Measurements from ENCODE around the gene MFSD6L.

Gene MFSD6L

GRCh38 chr17:8791910-8792270 lies 7.3 kb downstream of the MFSD6L start:
- no peak for DNase-seq (ENCODE audit: low read depth)

GRCh38 chr17:8791248-8791909 lies 7.8 kb downstream of the MFSD6L start:
- DNase-seq (ENCODE audit: low read depth), result no peak

GRCh38 chr17:8789743-8790142 lies 9.4 kb downstream of the MFSD6L start:
- no peak for DNase-seq (ENCODE audit: low read depth)

- DNase-seq (ENCODE audit: low read depth), result no peak
Measured at GRCh38 chr17:8788998-8789397, 10.2 kb downstream of the MFSD6L start.

GRCh38 chr17:8785547-8786413 lies 13.4 kb downstream of the MFSD6L start:
- no peak for DNase-seq (ENCODE audit: low read depth)

- DNase-seq (ENCODE audit: low read depth), result no peak
Measured at GRCh38 chr17:8782176-8782575, 17.0 kb downstream of the MFSD6L start.

- no peak for DNase-seq (ENCODE audit: low read depth)
Measured at GRCh38 chr17:8781776-8782175, 17.4 kb downstream of the MFSD6L start.

- no peak for DNase-seq (ENCODE audit: low read depth)
Measured at GRCh38 chr17:8776881-8777280, 22.3 kb downstream of the MFSD6L start.

GRCh38 chr17:8776248-8776647 lies 22.9 kb downstream of the MFSD6L start:
- no peak for DNase-seq (ENCODE audit: low read depth)

GRCh38 chr17:8766731-8767130 lies 32.4 kb downstream of the MFSD6L start:
- DNase-seq (ENCODE audit: low read depth), result no peak

- DNase-seq (ENCODE audit: low read depth), result no peak
Measured at GRCh38 chr17:8762012-8762411, 37.2 kb downstream of the MFSD6L start.

- no peak for DNase-seq (ENCODE audit: low read depth)
Measured at GRCh38 chr17:8758137-8758596, 41.0 kb downstream of the MFSD6L start, which contains the start of gene SPDYE4. SPDYE4 (minus strand) TSS chr17:8758546; CDS start chr17:8758382, 164 bp downstream.

- no peak for DNase-seq (ENCODE audit: low read depth)
Measured at GRCh38 chr17:8757189-8757588, 42.0 kb downstream of the MFSD6L start.

GRCh38 chr17:8755590-8756255 lies 43.4 kb downstream of the MFSD6L start:
- no peak for DNase-seq (ENCODE audit: low read depth)

- DNase-seq (ENCODE audit: low read depth), result no peak
Measured at GRCh38 chr17:8754890-8755289, 44.3 kb downstream of the MFSD6L start.

- DNase-seq (ENCODE audit: low read depth), result no peak
Measured at GRCh38 chr17:8753976-8754440, 45.2 kb downstream of the MFSD6L start.

GRCh38 chr17:8753136-8753975 lies 45.8 kb downstream of the MFSD6L start:
- DNase-seq (ENCODE audit: low read depth), result no peak

GRCh38 chr17:8749616-8750015 lies 49.5 kb downstream of the MFSD6L start:
- no peak for DNase-seq (ENCODE audit: low read depth)

- DNase-seq (ENCODE audit: low read depth), result no peak
Measured at GRCh38 chr17:8747742-8748141, 51.4 kb downstream of the MFSD6L start.
